IPS-NIHi11 (cell line): ENCODE results near the gene AK1.
A peak's percentile ranks its signal among the peaks of the same experiment; 100 is the strongest.
"Not testable (repeated sequence)": the region's sequence is repeated elsewhere in the genome, so short reads cannot be mapped to it uniquely, and the experiment has no call there.

Experiments
- DNase-seq: peaks from one replicate; pipeline ENCODE4 v3.0.0; 2012; ENCODE audit warnings: mixed read lengths, low spot score

AK1 gene

DNA sequence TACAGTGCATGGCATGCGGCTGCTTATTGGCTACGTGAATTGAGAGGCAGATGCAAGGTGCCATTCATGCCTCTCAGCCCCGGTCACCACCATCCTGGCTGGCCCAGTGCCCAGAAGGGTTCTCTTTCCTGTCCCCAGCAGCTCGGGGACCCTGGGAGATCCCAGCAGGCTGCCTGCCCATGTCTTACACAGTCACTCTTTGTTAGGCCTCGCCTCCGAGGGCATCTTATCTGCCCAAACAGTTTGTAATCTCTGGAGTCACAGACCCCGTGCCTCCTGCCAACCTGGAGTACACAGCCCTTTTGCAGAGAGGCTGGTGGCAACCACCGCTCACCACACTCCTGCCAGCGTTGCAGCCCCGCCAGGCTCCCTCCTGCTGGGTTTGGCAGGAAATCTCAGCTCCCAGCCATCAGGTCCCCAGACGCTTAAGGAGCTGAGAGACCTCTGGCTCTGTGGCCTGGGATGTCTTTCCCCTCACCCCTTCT lies 7.0 kb upstream of the AK1 start:
- DNase-seq: no peak

GRCh38 chr9:127883959-127884358 lies 6.5 kb upstream of the AK1 start:
- no peak for DNase-seq

DNA sequence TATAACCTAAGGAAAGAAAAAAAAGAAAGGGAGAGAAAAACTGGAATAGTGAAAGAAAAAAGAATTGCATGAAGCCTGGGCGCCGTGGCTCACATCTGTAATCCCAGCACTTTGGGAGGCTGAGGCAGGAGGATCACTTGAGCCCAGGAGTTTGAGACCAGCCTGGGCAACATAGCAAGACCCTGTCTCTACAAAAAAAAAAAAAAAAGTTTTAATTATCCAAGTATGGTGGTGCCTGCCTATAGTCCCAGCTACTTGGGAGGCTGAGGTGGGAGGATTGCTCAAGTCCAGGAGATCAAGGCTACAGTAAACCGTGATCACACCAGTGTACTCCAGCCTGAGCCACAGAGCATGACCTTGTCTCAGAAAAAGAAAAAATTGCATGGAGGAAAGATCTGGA lies 4.2 kb upstream of the AK1 start:
- not testable (repeated sequence) for DNase-seq

DNA sequence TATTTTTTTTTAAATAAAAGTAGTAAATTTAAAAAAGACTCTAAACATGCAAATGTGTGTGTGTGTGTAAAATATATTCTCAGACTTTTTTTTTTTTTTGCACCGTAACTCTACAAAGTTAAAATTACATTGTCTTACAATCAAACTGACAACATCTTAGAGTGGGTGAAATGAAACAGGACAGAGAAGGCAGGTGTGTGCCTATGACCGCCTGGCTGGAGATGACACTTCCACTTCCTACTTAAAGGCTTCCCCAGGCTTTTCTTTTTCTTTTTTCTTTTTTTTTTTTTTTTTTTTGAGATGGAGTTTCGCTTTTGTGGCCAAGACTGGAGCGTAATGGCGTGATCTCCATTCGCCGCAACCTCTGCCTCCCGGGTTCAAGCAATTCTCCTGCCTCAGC lies 2.7 kb upstream of the AK1 start:
- no peak for DNase-seq

- no peak for DNase-seq
These were observed 1.3 kb upstream of the AK1 start for GRCh38 chr9:127878652-127879390.

GRCh38 chr9:127878001-127878651 lies 651 bp upstream of the AK1 start:
- no peak for DNase-seq

GRCh38 chr9:127876764-127877562 lies 512 bp downstream of the AK1 start:
- peak; percentile 35 for DNase-seq

DNA sequence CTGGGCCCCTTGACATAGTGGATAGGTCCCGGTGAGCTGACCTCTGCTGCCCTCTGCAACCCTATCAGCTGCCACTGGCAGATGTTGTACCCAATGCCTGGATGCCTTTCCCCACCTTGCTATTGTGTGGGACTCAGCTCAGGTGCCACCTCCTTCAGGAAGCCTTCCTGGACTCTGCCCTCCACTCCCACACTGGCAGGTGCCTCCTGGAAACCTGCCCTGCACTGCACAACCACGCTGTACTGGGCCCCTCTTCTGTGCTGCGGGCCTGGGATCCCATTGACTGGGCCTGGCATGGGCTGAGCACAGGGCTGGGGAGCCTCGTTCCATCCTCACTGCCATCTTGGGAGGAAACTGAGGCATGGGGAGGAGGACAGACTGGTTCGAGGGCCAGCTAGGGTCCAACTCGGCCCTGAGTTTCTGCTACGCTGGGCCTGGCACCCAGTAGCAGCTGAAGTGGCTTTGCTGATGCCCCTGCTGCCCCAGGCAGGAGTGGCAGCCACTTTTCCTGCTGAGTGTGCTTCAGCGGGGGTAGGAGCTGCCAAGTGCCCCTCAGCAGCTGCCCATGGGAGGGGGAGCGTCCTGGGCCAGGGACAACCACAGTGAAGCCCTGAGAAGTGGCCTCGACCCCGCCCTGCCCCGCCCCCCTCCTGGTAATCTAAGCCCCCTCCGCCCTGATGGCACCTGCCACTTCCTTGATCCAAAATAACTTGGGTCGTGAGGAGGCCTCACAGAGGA lies 1.3 kb downstream of the AK1 start:
- DNase-seq: no peak

DNA sequence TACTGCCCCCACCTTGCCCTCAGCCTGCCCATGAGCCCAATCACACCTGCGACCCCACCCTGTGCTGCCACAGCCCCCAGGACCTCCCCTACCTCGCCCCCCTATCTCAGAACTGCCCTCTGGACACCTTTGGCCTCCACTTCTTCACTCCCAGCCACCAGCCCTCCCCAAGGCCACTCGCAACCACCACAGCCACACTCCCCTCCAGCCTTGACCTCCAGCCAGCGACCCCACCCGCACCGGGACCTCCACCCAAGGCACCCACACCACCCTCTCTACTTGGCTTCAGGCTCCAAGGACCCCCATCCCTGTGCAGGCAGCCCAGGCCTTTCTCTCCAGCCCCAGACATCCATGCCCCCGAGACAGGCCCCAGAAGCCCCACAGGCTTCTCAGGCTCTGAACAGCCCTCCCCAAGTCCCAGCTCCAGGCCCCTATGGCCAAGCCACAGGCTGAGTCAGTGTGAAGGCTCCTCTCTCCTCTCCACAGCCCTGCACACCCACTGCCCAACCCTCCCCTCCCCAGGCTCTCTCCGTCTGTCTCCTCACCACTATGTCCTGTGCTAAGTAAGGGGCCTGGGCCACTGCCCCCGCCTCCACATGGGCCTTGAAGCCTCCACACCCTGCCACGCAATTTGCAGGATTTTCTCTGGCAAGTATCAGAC lies 2.0 kb downstream of the AK1 start:
- no peak for DNase-seq

GRCh38 chr9:127874301-127875221 lies 2.9 kb downstream of the AK1 start:
- no peak for DNase-seq

- no peak for DNase-seq
These were observed 3.6 kb downstream of the AK1 start for GRCh38 chr9:127873886-127874285.

DNA sequence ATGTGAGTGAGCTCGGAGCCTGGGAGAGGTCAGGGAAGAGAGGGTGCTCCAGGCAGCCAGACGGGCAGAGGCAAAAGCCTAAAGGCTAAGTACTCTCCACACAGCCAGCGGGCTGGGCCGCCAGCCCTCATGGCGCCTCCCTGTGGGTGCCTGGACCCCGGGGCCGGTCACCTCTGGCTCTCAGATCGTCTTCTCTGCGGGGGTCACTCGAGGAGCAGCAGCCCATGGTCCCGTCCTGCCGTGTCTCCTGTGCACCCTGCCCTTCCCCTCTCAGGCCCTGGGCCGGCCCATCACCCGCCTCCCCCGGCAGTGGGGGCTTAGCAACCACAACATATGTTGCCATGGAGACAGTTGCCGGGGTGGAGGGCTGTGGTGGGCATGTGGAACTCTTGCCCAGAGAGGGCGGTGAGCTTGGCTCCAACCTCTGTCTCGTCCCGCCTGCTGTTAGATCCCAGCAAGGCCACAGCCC lies 4.2 kb downstream of the AK1 start:
- no peak for DNase-seq

GRCh38 chr9:127872369-127873222 lies 4.9 kb downstream of the AK1 start:
- DNase-seq: no peak

GRCh38 chr9:127871531-127871930 lies 5.9 kb downstream of the AK1 start:
- DNase-seq: no peak

DNA sequence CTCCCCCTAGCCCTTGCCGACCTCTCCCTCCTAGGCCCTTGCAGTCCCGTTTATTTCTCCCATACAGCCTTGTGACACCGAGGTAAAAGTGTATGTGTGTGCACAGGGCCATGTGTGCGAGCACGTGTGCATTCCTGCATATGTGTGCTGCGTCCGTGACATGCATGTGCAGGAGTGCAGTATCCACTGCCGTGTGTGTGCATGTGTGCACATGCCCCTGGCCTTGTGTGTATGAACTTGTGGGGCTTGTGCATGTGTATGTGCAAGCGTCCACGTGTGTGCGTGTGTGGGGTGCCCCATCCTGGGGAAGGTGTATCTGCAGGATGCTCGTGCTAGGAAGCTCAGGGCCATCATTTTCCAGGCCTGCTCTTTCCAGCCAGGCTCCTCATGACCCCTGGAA lies 6.6 kb downstream of the AK1 start:
- DNase-seq: no peak

DNA sequence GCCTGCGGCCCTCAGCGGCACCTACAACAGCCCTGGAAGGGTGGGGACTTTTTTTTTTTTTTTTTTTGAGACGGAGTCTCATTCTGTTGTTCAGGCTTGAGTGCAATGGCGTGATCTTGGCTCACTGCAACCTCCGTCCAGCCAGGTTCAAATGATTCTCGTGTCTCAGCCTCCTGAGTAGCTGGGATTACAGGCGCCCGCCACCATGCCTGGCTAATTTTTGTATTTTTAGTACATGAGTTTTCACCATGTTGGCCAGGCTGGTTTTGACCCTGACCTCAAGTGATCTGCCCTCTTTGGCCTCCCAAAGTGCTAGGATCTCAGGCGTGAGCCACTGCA lies 7.4 kb downstream of the AK1 start:
- not testable (repeated sequence) for DNase-seq

DNA sequence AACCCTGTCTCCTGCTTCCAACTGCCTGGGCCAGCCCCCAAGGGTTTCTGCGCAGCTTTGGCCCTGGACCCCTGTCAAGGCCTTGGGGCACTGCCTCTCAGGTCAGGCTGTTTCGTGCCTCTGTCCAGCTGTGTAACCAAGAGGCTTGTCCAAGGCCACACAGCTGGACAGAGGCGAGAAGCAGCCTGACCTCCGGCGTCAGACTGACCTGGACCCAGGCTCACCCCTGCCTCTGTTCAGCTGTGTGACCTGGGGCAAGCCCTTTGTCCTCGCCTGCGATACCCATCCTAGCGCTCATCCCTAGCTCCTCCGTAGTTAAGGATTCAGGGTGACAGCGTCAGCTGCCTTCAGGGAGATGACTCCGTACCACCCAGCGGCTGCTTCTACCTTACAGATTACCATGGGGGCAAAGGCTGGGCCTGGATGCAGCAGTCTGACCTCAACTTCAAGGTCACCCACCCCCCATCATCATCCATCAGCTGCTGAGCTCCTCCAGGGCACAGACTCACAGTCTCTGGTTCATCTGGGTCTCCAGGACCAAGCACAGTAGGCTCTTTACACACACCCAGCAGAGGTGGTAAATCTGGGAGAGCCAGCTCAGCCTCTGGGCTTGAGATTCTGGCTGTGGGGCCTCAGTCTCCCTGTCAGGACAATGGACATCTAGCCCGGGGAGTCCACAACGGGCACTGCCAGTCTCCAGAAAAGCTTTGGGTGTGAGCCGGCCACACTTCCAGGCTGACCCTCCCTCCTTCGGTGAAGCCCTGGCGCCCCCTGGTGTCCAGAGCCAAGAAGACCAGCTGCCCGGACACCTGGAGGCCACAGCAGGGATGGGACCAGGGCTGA lies 7.9 kb downstream of the AK1 start:
- peak; percentile 98 for DNase-seq

GRCh38 chr9:127868278-127868902 lies 9.1 kb downstream of the AK1 start:
- no peak for DNase-seq
